GM18861 (cell line): ENCODE results near the gene CAMK1D.
"Not testable (repeated sequence)": the region's sequence is repeated elsewhere in the genome, so short reads cannot be mapped to it uniquely, and the experiment has no call there.

Experiments
- ATAC-seq: cut with Tn5 transposase; IDR thresholded peaks from one replicate; pipeline ENCODE4 v1.9.1; 2021; ENCODE audit not compliant: unreplicated experiment

The CAMK1D gene

GRCh38 chr10:12740813-12741212 lies 391.5 kb downstream of the CAMK1D start:
- ATAC-seq, result no peak

- ATAC-seq, result no peak
Observed at GRCh38 chr10:12741360-12741804, 392.0 kb downstream of the CAMK1D start.

- no peak for ATAC-seq
Observed at GRCh38 chr10:12742771-12743170, 393.4 kb downstream of the CAMK1D start.

- ATAC-seq, result not testable (repeated sequence)
Observed at GRCh38 chr10:12743466-12743865, 394.1 kb downstream of the CAMK1D start.

- ATAC-seq, result no peak
Observed at GRCh38 chr10:12743941-12744340, 394.6 kb downstream of the CAMK1D start.

- ATAC-seq, result no peak
Observed at GRCh38 chr10:12748186-12748585, 398.8 kb downstream of the CAMK1D start.

GRCh38 chr10:12749760-12750478 lies 400.6 kb downstream of the CAMK1D start:
- ATAC-seq, result no peak

GRCh38 chr10:12750526-12751201 lies 401.3 kb downstream of the CAMK1D start:
- no peak for ATAC-seq

GRCh38 chr10:12755075-12755474 lies 405.7 kb downstream of the CAMK1D start:
- no peak for ATAC-seq

GRCh38 chr10:12757351-12757750 lies 408.0 kb downstream of the CAMK1D start:
- no peak for ATAC-seq

GRCh38 chr10:12758271-12758670 lies 408.9 kb downstream of the CAMK1D start:
- no peak for ATAC-seq

- no peak for ATAC-seq
Observed at GRCh38 chr10:12766223-12766622, 416.9 kb downstream of the CAMK1D start.

- ATAC-seq, result no peak
Observed at GRCh38 chr10:12768156-12769100, 419.1 kb downstream of the CAMK1D start.

- ATAC-seq, result no peak
Observed at GRCh38 chr10:12769323-12770044, 420.1 kb downstream of the CAMK1D start.

- no peak for ATAC-seq
Observed at GRCh38 chr10:12771981-12772760, 422.8 kb downstream of the CAMK1D start.

GRCh38 chr10:12772797-12773587 lies 423.6 kb downstream of the CAMK1D start:
- no peak for ATAC-seq

- no peak for ATAC-seq
Observed at GRCh38 chr10:12774204-12774894, 425.0 kb downstream of the CAMK1D start.

GRCh38 chr10:12777840-12778585 lies 428.7 kb downstream of the CAMK1D start:
- ATAC-seq, result no peak
